GM21723 (cell line): Measurements from ENCODE around the gene TRABD2A.
"Not testable (repeated sequence)": the region's sequence is repeated elsewhere in the genome, so short reads cannot be mapped to it uniquely, and the experiment has no call there.

Experiments
- ATAC-seq: cut with Tn5 transposase; IDR thresholded peaks from one replicate; pipeline ENCODE4 v1.9.1; 2021; ENCODE audit warnings: mild to moderate bottlenecking, moderate library complexity; ENCODE audit not compliant: unreplicated experiment

Gene TRABD2A, protein sequence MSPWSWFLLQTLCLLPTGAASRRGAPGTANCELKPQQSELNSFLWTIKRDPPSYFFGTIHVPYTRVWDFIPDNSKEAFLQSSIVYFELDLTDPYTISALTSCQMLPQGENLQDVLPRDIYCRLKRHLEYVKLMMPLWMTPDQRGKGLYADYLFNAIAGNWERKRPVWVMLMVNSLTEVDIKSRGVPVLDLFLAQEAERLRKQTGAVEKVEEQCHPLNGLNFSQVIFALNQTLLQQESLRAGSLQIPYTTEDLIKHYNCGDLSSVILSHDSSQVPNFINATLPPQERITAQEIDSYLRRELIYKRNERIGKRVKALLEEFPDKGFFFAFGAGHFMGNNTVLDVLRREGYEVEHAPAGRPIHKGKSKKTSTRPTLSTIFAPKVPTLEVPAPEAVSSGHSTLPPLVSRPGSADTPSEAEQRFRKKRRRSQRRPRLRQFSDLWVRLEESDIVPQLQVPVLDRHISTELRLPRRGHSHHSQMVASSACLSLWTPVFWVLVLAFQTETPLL

DNA sequence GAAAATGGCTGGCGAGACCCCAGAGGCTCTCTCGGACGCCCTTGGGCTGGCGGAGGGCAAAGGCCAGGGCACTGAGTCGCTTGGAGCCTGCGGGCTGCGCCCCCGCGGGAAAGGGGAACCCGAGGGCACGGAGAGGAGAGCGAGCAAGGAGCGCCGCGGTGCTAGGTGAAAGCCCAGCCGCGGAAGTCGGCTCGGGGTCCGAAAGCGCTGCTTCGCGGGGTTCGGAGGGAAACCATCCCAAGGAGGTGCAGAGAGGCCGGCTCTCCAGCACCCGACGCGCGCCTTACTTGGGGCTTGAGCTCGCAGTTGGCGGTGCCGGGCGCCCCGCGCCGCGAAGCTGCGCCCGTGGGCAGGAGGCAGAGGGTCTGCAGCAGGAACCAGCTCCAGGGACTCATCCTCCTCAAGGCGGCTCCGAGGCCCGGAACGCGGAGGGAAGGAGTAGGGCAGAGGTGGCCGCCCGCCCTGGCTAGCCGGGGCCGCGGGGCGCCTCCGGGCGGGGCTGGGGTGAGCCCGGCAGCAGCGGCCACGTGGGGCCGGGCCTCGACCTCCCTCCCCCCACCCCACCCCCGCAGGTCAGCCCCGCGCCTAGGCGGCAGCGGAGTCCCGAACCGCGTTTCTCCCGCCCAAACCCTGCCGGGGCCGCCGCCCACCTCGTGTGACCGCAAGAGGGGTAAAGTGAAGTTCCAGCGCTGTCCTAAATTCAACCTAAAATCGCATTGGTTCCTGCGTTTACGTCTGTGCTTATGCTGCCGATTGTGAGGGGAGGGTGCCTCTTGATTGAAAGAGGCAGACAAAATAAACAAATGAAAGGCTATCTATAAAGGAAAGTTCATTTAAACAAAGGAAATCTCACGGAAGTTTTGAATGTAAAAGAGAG is at the start of gene TRABD2A:
Gene TRABD2A, minus strand, starts transcription at position 440 of the 877 bp plus-strand sequence. Its CDS starts 45 bp downstream, at position 395.
- ATAC-seq, result peak; percentile 25

DNA sequence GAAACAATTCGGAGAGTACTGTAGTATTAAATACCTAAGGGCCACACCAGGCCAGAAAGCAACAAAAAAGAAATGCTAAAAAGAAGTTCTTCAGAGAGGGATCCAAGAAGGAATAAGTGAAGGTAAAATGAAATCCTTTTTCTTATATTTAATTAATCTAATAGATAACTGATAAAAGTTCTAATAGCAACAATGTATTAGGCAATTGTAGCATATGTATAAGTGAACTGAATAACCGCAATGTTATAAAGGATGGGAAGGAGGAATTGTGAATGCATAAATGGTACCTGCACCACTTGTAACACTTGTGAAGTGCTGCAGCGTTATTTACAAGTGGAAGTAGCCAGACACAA is 46.4 kb upstream of the TRABD2A start:
- ATAC-seq, result no peak

DNA sequence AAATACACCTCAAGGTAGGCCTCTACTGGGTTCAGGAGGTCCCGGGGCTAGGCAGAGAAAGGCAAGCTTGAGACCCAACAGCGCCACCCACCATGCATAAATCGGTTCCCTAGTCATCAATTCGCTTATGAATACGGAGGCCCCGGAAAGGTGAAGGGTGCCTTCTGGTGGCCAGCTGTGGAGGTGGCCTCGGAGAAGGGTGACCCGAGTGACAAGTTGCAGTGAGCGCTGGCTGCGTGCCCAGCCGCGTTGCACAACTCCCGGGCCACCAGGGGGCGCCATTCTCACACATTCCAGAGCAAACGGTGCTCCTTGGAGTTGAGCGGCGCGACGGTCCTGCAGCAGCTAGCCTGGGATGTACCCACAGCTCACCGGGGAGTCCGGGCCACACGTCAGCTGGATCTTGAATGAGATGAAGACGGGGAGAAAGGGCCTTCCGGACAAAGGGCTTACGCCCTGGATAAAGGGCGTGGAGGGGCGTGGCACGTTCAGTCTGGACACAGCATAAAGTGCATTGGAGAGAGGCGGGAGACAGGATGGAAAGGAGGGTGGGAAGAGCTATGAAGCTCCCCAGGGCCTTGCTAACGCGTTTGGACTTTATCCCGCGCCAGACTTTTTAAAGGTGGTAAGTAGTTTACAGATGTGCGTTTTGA is 45.0 kb upstream of the TRABD2A start:
- peak; percentile 81 for ATAC-seq

DNA sequence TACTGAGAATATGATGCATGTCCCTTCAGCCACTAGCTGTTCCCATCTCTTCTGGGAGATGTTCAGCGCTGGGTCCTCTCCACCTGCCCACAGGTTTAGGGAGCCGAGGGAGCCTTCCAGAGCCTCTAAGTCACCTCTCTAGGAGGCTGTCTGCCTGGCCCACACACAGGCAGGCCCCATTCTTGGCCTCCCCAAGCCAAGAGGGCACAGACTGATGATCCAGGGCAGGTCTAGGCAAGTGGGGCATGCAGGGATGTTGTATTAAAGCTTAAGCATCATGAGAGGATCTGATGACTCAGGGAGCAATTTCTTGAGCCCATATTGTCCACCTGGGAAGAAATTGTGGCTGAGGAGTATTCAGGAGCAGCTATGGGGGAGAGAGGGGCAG is 44.4 kb upstream of the TRABD2A start:
- ATAC-seq, result peak; percentile 1

DNA sequence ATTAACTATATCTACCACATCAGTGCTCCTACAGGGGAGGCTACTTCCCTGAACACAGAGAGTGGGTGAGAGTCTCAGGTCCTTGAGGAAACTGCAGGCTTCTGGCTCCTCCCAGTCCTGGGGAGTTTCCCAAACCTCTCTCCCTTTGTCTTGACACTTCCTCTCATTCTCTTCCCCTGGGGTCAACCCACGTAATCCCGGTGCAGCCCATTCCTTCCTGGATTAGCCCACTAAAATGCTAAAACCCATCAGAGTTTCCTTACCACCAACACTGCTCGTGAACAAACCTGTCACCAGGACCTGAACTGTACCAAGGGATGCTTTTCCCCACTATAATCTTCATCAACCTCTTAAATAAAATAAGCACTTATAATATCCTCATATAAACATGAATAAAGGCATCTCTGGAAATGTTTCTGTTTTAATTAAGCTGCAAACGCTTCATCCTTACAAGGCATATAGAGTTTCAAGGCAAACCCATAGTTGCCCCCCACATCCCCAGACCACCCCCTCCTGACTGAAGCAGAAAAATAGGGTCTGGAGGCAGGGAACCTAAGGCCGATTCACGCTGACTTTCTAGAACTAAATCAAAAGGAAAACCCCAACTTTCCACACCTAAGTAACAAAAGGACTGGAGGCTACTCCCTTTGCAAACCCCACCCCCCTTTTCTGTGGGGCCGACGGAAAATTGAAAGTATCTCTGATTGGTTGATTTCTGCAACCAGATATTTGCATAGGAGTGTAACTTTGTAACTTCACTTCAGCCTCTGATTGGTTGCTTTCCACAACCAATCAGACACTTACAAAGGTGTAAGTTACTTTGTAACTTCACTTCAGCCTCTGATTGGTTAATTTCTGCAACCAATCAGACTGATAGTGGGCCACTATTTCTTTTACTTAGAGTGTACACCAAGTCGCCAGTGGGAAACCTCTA is 43.6 kb upstream of the TRABD2A start:
- ATAC-seq, result peak; percentile 15

DNA sequence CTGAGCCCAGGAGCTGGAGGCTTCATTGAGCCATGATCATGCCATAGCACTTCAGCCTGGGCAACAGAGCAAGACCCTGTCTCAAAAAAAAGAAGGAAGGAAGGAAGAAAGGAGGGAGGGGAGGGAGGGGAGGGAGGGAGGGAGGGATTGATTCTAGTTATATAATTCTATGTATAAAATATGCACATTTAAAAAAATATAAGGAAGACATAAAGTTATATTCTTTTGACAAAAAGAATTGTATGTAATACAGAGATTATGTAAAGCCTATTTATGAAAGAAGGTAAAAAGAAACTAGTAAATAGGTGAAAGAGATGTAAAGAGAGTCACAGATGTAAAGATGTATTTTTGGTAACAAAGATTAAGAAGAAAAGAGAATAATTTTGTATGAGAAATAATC is 42.1 kb upstream of the TRABD2A start:
- ATAC-seq, result no peak

DNA sequence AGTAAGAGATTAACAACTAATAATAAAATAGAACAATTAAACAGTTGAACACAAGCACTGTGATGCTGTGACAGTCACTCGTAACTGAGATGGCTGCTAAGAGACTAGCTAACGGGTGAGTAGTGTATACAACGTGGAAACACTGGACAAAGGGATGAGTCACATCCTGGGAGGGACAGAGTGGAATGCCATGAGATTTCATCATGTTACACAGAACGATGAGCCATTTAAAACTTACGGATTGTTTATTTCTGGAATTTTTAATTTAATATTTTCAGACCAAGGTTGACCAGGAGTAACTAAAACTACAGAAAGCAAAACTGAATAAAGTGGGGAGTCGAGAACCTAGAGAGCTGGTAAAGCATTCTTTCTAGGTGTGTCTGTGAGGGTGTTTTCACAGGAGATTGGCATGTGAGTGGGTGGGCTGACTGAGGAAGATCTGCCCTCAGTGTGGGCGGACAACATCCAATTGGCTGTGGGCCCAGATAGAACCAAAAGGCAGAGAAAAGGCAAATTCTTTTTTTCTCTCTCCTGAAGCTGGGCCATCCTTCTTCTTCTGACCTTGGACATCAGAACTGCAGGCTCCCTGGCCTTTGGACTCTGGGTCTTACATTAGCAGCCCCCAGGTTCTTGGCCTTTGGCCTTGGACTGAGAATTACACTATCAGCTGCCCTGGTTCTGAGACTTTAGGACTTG is 39.1 kb upstream of the TRABD2A start:
- ATAC-seq, result peak; percentile 56

DNA sequence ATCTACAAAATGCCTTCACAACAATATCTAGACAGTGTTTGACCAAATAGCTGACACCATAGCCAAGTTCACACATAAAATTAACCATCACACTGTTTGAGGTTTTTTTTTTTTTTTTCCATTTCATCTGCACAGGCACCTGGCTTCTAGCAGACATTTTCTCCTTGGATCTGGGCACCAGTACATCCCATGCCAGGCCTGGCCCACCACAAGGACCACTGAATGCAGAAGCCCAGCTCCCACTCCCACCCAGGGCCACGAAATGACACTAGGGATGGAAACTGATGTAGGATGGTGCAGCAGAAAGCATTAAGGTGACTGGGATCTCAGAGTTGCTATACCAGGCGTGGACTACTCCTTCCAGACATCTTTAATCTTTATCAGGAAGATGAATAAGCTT is 37.5 kb upstream of the TRABD2A start:
- ATAC-seq, result no peak

DNA sequence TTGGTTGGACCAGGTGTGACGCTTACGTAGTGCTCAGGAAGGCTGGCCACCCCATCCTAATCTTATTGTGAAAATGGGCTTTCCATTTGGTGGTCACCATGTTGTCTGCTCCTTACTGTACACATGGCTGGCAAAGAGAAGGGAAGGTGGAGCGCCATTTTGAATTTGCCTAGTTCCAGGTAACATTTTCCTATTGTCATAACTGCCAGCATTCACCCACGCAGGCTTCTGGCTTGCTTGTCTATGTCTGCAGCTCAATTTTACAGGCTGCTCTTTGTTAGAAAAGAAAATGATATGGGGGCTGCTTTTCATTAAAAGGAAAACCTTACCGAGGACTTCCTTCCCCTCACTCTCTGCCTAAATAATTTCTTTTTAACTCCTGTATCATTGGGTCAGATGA is 36.9 kb upstream of the TRABD2A start:
- ATAC-seq, result not testable (repeated sequence)

DNA sequence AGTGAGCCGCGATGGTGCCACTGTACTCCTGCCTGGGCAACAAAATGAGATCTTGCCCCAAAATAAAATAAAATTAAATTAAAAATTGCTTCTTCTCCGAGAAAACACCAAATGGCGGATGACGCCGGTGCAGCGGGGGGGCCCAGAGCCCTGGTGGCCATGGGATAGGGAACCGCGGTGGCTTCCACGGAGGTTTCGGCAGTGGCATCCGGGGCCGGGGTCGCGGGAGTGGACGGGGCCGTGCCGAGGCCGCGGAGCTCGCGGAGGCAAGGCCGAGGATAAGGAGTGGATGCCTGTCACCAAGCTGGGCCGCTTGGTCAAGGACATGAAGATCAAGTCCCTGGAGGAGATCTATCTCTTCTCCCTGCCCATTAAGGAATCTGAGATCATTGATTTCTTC is 34.8 kb upstream of the TRABD2A start:
- not testable (repeated sequence) for ATAC-seq

DNA sequence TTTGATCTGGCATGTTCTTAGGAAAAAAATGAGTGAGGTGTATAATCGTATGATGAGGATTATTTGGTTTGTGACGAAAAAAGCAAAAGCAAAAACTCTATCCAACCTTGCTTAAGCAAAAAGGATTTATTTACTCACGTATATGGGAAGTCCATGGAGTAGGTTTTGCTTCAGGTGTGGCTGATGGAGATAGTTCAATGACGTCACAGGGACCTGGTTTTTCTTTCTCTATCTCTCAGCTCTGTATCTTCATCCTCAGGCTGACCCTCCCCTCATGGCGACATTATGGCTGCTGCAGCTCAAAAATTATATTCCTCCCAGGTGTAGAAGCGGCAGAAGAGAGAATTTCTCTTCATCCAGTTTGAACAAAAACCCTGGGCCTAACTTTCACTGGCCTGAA is 33.5 kb upstream of the TRABD2A start:
- ATAC-seq, result no peak

DNA sequence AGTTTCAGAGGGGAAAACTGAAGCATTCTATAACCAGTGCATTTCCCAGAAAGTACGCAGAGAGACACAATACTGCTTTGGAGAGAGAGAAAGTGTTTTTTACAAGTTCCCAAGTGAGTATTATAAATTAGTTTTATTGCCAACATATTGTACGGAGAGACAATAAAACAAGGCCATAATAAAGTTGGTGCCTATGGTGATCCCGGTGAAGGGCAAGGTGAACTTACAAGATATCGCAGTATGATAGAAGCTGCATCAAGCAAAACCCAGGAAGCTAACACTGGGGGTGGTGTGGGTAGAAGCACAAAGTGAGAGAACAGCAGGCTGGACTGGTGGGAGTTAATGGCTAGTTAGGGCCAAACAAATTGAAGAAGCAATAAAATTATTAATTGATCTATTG is 32.1 kb upstream of the TRABD2A start:
- ATAC-seq, result no peak

DNA sequence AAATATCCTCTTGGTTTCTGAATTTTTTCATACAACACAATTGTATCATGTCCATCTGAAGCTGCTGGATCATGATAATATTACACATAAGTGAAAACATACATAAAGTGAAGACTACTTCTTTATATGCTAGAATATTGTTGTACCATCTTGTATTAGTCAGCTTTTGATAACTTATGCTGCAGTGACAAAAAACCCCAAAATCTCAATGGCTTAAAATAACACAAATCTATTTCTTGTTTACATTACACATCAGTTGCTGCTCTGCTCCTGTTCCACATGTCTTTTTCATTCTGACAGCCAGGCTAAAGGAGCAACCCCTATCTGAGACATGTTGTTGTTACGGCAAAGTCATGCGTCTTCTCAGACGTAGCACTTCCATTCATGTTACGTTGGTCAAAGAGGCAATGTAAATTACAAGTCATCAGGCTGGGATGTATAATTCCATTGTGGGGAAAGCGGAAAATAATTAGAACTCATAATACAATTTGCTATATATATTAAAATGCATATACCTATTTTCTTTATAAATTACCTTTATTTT is 30.3 kb upstream of the TRABD2A start:
- ATAC-seq, result no peak

DNA sequence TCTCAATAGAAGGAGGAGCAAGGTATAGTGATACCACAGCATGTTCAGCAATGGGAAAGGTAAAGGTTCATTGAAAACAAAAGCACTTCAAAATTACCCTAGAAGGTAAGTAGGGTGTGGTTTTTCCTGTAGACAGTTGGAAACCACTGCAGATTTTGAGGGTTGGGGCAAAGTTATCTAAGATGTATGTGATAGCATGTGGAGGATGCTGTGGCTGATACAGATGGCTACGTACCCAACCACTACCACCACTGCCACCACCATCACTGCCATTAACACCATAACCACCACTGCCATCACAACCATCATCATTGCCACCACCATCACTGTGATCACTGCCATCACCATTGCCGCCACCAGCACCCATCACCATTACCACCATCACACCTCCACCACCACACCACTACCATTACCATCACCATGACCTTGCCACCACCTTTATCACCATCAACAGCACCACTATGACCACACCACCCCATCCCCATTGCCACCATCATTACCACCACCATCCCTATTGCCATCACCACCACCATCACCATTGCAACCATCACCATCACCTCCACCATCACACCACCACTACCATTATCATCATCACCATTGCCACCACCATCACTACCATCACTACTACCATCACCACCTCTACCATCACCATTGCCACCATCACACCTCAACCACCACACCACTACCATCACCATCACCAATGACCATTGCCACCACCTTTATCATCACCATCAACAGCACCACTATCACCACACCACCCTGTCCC is 28.2 kb upstream of the TRABD2A start:
- ATAC-seq, result no peak

DNA sequence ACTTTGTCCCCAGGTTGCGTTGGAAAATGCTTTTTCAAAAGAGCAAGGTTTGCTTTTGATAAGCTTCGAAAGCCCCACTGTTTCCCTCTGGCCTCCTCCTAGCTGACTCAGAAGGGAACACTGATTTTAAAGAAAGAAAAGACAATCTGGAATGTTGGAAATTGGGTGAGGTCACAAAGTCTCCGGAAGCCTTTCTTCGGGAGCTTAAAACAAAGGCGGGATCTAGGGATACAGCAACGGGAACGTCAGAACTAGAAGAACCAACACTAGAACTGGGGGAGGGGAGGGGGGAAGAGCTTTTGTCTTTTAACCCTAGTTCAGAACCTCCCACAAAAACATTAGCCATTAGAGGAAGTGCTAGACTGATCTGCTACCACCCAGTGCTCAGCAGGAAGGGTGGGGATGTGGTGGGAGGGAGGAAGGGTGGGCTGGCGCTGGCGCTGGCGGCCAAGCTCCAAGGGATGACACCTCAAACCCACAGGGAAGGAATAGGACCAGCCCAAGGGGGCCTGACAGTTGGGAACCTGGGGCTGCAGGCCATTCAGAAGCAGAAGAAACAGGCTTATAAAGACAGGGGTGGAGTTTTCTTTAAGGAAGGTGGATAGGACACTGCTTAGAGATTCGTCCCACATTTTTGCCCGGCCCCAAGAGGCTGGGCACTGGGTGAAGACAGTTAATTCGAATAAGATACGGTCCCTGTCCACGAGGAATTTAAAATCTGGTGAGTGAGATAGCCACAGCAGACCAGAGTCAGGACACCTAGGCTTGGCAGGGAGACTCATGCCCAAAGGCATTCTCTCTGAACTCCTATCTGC is 26.2 kb upstream of the TRABD2A start:
- ATAC-seq, result peak; percentile 36

DNA sequence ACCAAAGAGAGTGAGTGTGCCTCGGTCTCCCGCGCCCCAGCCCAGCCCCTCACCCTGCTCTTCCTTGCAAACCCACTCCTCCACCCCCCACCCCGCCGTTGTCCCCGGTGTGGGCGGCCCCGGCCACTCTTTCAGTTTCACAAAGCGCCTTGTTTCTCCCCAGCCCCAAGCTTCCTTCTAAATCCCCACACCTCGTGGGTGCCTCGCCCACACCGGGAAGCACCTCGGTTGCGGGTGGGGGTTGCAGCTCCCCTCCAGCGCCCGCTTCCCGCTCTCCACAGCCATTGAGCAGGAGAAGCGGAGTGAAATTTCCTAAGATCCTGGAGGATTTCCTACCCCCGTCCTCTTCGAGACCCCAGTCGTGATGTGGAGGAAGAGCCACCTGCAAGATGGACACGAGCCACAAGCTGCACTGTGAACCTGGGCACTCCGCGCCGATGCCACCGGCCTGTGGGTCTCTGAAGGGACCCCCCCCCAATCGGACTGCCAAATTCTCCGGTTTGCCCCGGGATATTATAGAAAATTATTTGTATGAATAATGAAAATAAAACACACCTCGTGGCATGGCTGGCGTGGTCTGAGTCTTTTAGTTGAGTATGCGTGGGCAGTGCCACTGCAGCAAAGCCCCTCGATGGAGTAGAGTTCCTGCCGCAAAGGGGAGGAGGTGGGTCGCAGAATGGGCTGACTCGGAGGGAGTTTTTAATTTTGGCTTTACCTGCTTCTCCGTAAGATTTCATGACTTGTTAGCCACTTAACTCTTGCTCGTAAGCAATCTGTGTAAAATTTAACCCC is 25.4 kb upstream of the TRABD2A start:
- ATAC-seq, result peak; percentile 38
